NCI-H345 treated with DMSO at 0.1 percent for 48 hours (cell line): ENCODE measurements around the gene AGAP1.
"Not testable (repeated sequence)": the region's sequence is repeated elsewhere in the genome, so short reads cannot be mapped to it uniquely, and the experiment has no call there.

Source experiments
- DNase-seq: peaks from one replicate; lab custom pipeline; 2025; ENCODE audit not compliant: unreplicated experiment; lab: John Stamatoyannopoulos, UW

AGAP1 gene

DNA sequence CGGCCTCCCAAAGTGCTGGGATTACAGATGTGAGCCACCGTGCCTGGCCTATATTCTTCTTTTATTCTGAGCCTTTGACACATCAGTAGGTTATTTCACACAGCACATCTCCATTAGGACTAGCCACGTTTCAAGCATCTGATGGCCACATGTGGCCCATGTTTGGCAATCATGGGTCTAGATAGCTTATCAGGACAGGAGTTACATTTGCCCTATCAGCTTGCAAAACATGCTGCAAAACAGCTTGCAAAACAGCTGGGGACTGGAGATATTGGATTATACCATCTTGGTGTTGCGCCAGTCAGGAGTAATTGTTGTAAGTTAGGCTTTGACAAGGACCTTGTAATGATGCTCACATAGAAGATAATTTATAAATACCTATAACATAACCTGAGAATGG, 579.4 kb downstream of the AGAP1 start:
- no peak for DNase-seq

GRCh38 chr2:236073867-236074655, 580.2 kb downstream of the AGAP1 start:
- no peak for DNase-seq

DNA sequence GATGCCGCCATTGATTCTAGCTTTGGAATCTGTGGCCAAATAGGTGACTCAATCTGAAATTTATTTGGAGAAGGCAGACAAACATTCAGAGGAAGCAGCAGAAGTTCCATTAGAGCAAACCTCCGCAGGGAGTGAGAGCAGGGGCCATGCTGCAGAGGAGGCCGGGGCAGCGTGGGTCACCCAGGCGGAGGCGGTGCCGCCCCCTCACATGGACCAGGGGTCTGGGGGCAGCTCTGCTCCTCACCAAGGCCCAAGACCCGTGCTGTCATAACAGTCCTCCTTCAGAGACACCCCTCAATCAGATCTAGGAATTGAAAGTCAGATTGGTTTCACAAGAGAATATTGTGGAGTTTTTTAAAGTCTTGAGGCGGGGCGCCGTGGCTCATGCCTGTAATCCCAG, 582.0 kb downstream of the AGAP1 start:
- DNase-seq = no peak

DNA sequence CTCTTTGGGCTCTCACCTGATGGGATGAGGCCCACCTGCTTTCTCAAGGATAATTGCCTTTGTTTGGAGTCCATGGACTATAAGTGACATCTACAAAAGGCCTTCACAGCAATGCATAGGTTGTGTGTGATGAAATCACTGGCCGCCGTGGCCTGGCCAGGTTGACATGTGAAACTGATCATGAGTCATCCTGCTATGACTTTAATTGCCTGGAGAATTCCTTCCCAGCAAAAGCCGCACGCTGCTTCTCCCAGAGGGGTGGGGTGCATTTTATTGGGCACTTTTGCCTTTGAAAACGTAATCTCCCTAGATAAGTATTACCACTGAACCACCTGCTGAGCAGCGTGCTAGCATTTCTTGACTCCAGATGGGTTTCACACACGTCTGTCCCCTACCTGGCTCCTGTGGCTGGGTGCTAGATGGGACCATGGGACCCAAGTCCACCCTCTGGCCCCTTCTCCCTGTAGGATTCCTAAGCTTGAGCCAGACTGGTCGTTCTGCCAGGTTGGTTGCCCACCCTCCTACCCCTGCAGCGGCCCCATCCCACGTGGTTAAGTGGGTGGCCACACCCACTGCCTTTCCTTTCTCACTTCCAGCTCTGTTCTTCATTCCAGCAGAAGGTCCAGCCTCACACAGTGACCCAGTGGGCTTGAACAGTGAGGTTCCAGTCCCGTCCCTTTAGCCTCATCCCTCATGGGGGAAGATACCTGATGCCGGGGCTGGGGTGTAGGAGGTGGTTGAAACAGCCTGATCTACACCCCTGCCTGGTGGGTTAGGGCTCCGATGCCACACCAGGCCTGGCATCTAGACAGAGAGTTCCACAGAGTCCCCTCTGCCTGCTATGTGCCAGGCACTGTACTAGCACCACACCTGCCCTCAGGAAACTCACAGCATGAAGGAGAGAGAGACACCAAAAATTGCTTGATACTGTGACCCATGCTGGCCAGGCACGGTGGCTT, 584.7 kb downstream of the AGAP1 start:
- DNase-seq = no peak

DNA sequence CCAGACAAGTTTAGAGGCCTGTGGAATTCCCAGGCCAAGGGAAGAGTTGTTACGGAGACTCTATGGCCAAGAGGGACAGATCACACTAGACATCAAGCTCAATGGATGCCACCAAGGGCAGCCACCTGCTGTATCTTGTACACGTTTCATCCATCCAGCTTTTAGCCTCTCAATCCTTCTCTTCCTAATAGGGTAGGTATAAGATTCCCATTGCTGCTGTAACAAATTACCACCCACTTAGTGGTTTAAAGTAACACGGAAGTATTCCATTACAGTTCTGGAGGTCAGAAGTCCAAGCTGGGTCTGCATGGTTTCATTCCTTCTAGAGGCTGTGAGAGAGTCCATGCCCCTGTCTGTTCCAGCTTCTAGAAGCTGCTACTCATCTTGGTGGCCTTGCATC, 586.6 kb downstream of the AGAP1 start:
- no peak for DNase-seq

GRCh38 chr2:236081171-236081570, 587.3 kb downstream of the AGAP1 start:
- no peak for DNase-seq

DNA sequence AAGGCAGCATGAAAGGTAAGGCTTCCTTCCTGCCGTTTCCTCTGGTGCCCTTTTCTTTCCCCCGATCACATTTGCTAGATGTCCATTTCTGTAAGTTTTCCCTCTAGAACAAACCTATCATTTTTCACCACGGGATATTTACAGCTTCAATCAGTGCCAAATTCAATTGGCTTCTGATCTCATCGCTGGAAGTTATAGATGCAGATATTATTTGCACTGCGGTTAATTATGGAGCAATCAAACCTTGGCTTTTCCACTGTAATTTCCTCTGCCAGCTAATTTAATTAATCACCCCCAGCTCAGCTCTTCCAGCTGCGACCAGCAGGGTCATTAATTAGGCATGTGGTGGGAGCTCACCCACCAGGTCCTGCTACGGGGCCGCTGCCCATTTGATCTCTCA, 588.2 kb downstream of the AGAP1 start:
- DNase-seq = no peak

- DNase-seq = no peak
Observed at GRCh38 chr2:236083934-236084333, 590.1 kb downstream of the AGAP1 start.

DNA sequence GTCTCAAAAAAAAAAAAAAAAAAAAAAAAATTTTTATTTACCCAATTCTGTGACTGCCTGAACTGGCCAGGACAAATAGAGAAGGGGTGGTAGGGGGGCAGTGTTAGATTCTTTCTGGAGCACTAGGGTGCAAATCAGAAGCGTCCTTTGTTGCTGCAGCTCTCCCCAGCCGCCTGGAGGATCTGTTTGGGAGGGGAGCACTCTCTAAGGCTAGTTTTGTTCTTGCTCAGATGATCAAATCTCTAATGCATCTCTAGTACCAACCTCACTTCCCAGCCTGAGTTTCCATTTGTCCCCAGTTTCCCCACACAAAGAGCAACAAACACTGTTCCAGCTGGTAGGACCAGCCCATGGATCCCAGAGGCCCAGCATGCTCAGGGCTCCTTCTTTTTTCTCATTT, 591.4 kb downstream of the AGAP1 start:
- no peak for DNase-seq

DNA sequence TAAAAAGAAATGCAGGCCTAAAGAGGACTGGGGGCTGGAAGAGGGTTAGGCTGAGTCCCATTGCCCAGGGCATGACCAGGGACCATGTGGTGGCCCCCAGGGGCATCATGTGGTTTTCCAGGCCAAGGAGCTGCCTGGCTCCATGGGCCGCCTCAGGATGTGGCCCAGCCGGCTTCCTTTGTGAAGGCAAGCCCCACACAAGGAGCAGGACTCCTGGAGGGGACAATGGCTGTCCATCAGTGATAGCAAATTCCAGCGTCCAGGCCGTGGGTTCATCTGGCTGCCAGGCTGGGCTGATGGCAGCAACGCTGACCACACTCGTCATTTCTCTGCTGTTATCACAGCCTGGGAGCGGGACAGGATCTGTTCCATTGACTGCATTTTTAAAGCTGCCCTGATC, 591.8 kb downstream of the AGAP1 start:
- no peak for DNase-seq

GRCh38 chr2:236086403-236086970, 592.6 kb downstream of the AGAP1 start:
- no peak for DNase-seq

DNA sequence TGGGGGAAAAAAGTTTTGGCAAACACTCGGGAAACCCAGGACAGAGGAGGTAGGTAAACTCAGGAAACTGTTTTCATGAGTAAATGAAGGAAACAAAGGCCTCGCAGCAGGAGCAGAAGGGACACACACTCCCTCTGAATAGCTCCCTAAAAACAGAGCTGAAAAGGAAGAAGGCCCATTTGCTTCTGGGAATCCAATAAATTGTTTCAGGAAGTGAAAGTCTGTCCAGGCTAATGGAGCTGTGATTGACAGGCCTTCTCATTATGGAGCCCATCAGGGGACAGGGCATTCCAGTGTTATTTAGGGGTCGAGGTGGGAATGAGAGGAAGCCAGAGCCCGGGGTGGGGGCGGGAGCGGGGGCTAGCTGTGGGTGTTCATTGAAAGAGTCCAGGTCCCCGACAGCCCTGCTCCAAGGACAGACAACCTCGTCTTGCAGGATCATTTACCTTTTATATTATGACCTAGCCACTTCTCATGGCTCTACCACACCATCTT, 593.2 kb downstream of the AGAP1 start:
- DNase-seq = no peak

DNA sequence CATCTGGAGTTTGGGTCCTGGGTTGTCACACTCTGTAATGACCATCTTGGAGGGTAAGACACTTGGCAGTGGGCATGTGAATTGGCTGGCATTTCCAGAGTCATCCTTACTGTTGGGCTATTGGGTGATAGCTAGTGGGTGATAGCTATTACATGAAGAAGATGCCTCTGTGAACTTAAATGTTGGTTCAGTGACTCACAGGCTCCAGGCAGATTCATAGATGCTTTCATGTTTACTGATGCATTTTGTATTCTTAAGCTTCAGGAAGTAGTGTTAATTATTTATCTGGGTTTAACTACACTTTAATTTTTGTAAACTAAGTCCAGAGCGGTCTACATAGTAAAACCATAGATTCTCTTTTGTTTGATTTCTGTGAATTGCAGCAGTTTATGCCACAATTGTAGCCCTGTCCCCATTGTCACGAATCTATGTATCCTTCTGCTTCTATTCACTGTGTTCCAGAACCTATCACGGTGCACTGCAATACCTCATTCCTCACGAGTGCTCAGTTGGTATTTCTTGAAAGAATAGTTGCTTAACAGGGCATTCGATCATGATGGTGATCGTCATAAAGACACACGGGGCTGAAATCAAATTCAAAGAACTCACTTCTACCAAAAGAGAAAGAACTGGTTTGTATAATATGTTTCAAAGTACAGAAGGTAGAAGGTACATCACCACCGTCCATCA, 594.7 kb downstream of the AGAP1 start:
- DNase-seq = no peak

- no peak for DNase-seq
Observed at GRCh38 chr2:236089271-236090026, 595.6 kb downstream of the AGAP1 start.

DNA sequence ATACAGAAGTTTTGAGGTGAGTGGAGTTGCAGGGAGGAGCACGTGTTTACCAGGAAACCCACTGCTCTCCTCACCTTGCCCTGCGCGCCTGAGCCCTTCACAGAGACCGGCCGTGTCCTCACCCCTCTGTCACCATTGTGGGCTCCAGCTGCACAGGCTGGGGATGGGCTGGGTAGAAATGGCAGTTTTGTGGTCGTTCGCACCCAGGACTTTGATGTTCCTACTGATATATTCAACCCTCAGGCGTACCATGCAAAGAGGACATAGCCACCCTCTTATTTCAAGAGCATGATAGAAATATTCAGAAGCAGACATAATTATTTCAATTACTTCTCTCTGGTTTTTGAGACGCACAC, 596.2 kb downstream of the AGAP1 start:
- DNase-seq = no peak

- DNase-seq = not testable (repeated sequence)
Observed at GRCh38 chr2:236090826-236091225, 597.0 kb downstream of the AGAP1 start.

DNA sequence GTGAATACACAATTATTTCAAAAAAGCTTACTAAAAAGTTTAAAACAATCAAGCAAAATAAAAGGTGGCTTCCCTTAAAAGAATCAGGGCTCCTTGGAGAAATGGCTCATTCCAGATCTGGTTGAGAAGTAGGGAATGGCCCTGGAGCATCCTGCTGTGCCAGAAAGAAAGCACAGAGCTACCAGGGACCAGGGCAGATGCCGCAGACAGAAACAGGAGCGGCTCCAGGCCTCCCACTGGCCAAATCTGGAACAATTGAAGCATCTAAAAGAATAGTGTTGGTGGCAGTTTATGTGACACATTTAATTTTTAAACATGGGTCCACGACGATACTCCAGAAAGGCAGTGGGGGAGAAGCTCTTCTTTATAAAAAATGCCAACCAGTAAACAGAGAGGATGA, 598.9 kb downstream of the AGAP1 start:
- DNase-seq = no peak

DNA sequence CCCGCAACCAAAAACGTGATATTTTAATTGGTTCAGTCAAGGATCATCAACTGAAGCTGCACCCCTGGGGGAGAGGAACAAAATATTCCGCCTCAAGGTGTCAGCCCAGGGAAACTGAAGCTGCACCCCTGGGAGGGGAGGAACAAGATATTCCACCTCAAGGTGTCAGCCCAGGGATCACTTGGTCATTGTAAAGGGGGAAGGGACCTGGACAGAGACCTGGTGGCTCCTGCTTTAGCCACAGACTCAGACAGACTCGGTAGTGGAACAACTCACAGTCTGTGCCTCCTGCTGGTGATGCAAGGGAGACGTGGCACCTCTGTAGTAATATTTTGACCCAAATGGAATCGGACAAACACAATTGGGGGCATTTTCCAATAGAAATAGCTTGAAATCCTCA, 599.3 kb downstream of the AGAP1 start:
- DNase-seq = no peak

- DNase-seq = no peak
Observed at GRCh38 chr2:236095504-236095903, 601.7 kb downstream of the AGAP1 start.

GRCh38 chr2:236101311-236101950, 607.6 kb downstream of the AGAP1 start:
- no peak for DNase-seq
